AG10803 (cell line): ENCODE data around the gene DKK3.
"Not testable (repeated sequence)": the region's sequence is repeated elsewhere in the genome, so short reads cannot be mapped to it uniquely, and the experiment has no call there.

ENCODE experiments used
- DNase-seq: peaks from one replicate; pipeline ENCODE4 v3.0.0; 2010; ENCODE audit warnings: low read depth
- H3K4me3 ChIP-seq: 2 replicates; pipeline ENCODE4 v1.5.1; 2011; ENCODE audit warnings: mild to moderate bottlenecking, low read length, control low read depth
- TF ChIP-seq, protein P1 (sequence below): conservative IDR thresholded peaks from 2 replicates; pipeline ENCODE4 v1.5.1; 2011; ENCODE audit warnings: mild to moderate bottlenecking, low read length, control low read depth, inconsistent platforms

The DKK3 gene

DNA sequence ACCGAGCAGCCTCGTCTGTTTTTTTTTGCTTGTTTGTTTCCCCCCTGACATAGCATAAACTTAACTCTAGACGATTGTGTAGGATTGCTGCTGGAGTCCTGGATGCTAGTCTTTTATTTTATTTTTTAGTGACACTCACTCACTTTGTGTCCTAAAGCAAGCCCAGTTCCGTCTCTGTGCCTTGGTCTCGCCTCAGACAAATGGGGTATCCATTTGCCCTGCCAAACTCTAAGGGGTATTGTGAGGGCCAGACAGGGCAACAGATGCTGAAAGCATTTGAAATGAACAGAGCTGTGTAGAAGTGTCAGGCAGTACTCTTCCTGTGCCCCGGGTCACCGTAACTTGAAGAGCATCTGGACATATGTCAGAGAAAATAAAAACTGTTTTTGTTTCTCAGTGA is 34.8 kb upstream of the DKK3 start:
- no peak for DNase-seq
- no peak overlapping the region for H3K4me3 ChIP-seq
- TF ChIP-seq, protein P1, sequence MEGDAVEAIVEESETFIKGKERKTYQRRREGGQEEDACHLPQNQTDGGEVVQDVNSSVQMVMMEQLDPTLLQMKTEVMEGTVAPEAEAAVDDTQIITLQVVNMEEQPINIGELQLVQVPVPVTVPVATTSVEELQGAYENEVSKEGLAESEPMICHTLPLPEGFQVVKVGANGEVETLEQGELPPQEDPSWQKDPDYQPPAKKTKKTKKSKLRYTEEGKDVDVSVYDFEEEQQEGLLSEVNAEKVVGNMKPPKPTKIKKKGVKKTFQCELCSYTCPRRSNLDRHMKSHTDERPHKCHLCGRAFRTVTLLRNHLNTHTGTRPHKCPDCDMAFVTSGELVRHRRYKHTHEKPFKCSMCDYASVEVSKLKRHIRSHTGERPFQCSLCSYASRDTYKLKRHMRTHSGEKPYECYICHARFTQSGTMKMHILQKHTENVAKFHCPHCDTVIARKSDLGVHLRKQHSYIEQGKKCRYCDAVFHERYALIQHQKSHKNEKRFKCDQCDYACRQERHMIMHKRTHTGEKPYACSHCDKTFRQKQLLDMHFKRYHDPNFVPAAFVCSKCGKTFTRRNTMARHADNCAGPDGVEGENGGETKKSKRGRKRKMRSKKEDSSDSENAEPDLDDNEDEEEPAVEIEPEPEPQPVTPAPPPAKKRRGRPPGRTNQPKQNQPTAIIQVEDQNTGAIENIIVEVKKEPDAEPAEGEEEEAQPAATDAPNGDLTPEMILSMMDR, result no peak

DNA sequence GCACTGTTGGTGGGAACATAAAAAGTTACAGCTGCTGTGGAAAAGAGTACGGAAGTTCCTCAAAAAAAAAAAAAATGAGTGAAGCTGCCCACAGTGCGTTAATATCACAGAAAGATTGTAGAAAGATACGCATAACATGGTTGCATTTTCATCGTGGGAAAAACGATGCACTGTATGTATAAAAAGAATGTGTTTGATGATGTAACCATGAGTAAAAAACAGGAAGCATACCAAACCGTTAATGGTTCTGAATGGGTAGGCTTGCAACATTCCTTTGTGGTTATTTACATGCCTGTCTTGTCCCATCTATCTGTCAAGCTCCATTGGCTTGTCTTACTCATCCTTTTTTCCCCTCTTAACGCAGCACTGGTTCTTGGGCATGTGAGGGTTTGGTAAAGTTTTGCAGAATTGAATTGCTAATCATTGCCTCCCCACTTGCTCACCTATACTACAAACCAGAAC is 33.8 kb upstream of the DKK3 start:
- peak; percentile 99 for DNase-seq
- TF ChIP-seq, protein P1, result no peak
- H3K4me3 ChIP-seq, result no peak overlapping the region

DNA sequence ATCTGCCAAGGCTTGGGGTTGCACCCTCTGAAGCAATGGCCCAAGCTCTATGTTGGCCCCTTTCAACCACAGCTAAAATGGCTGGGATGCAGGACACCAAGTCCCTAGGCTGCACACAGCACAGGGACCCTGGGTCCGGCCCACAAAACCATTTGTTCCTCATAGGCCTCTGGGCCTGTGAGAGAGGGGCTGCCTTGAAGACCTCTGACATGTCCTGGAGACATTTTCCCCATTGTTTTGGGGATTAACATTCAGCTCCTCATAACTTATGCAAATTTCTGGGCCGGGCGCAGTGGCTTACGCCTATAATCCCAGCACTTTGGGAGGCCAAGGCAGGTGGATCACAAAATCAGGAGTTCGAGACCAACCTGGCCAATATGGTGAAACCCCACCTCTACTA is 32.3 kb upstream of the DKK3 start:
- DNase-seq, H3K4me3 ChIP-seq: not testable (repeated sequence)

DNA sequence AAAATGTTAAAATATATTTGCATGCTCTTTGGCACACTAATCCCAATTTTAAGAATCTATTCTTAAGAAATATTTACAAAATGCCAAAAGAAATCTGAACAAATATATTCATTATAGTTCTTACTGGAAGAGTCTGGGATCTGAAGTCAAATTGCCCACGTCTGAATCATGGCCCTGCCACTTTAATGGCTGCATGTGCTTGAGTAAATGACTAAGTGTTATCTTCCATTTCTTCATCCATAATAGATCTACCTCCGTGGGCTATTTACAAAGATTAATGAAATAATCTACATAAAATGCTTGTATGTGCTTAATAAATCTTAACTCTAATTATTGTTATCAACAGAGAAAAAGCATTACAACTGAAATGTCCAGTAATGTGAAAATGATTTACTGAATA is 24.5 kb upstream of the DKK3 start:
- TF ChIP-seq, protein P1, result no peak
- DNase-seq, result no peak
- no peak overlapping the region for H3K4me3 ChIP-seq

DNA sequence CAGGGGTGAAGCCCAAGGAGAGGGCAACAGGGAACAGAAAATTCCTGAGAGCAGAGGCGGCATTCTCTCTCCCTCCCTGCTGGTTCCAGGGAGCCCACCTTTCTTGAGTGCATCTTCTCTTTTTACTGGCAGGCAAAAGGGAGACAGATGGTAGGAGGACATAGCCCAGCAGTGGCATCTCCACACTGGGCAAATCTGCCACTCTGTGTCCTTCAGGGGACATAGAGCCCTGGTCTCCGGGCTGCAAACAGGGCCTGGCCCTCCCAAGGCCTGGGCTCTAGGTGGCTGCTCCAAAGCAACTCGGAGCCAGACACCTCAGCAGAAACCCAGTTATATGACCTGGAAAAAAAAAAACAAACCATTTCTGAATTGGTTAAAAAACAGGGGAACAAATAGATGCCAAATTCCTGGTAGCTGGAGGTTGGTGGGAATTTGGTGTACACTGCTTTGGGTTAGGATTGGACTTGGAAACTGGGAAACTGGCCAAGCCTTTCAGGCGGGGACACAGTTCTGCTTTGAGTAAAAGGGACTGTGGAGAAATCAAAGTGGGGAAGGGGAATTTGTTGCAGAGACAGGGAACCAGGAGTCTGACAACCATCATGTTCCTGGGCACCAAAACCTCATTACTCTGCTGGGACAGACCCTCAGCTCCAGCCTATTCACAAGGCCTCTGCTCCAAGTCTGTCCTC is 23.6 kb upstream of the DKK3 start:
- no peak overlapping the region for H3K4me3 ChIP-seq
- DNase-seq, result no peak
- TF ChIP-seq, protein P1, result no peak

DNA sequence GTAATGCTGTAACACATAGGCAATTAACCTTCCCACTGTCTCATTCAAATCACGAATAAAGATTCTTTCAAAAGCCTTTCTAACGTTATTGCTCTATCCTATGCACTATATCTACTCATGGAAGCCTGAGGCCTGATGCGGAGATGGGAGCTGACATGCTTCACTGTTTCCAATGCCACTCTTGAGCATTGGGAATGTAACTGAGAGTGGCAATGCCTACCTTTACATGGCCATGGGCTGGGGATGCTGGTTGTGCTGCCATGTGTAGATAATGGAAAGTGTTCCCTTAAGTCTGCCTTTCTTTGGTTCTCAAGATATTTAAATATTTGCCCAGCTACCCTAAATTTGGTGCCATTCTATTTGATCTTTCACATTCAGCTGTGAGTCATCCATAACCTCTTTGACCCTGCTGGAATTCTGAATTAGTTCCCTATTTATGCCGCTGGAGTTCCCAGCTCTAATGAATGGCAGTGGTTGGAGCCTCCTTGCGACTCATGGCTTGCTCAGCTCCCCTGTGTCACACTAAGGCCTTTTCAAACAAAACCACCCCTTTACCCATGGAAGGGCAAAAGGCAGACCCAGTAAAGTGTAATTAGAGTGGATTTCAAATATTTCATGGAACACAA is 21.4 kb upstream of the DKK3 start:
- peak; percentile 39 for DNase-seq
- TF ChIP-seq, protein P1, result no peak
- H3K4me3 ChIP-seq, result no peak overlapping the region

DNA sequence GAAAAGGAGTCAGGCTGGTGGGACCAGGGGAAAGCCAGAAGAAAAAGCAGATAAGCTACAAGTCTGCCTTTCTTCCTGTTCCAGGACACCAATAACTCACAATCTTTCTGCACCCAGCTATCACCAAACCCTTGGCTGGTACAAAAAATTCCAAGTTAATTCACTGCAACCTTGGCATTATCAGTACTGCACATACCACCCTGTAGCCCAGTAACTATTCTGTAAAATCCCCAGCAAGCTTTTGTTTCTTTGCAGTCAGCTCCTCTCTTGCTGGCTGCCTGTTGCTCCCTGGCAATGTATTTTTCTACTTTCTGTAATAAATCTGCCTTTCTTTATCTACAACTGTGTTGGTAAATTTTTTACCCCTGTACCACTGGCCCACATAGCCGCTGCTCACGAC is 20.7 kb upstream of the DKK3 start:
- no peak for DNase-seq
- H3K4me3 ChIP-seq, result no peak overlapping the region
- TF ChIP-seq, protein P1, result no peak
